ENCODE measurements around the gene WFDC10A. TPM values are rescaled to one million over a fixed set of nuclear protein-coding genes. Genes with fewer than 3 reads are reported as not detected.

The WFDC10A gene
- polyA plus RNA-seq, 2 of the 4 experiments (the other 2 are of a cell fraction): not detected

DNA sequence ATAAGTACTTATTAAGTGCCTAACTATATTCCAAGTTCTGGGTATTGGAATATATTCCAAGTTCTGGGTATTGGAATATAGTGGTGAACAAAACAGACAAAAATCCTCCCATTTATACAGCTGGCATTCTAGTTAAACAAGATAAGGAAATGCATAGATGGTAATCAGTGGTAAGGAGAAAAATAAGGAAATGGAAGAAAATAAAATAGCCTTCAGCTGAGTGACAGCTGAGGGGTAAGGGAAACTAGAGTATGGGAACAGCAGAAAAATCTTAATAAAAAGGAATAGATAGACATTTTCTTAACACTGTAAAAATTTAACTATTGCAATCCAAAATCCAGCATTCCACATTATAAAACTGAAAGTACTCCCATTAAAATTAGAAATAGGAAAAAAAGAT lies 17.2 kb upstream of the WFDC10A start (continued):
- TF ChIP-seq, protein P1, sequence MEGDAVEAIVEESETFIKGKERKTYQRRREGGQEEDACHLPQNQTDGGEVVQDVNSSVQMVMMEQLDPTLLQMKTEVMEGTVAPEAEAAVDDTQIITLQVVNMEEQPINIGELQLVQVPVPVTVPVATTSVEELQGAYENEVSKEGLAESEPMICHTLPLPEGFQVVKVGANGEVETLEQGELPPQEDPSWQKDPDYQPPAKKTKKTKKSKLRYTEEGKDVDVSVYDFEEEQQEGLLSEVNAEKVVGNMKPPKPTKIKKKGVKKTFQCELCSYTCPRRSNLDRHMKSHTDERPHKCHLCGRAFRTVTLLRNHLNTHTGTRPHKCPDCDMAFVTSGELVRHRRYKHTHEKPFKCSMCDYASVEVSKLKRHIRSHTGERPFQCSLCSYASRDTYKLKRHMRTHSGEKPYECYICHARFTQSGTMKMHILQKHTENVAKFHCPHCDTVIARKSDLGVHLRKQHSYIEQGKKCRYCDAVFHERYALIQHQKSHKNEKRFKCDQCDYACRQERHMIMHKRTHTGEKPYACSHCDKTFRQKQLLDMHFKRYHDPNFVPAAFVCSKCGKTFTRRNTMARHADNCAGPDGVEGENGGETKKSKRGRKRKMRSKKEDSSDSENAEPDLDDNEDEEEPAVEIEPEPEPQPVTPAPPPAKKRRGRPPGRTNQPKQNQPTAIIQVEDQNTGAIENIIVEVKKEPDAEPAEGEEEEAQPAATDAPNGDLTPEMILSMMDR (IDR thresholded peaks at IDR 0.05): no peak
- TF ChIP-seq, protein P2, sequence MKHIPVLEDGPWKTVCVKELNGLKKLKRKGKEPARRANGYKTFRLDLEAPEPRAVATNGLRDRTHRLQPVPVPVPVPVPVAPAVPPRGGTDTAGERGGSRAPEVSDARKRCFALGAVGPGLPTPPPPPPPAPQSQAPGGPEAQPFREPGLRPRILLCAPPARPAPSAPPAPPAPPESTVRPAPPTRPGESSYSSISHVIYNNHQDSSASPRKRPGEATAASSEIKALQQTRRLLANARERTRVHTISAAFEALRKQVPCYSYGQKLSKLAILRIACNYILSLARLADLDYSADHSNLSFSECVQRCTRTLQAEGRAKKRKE (CRISPR knock-in tag; IDR thresholded peaks at IDR 0.05; ENCODE audit: low read depth): no peak
- TF ChIP-seq CHD2 (IDR thresholded peaks at IDR 0.05; ENCODE audit: low read length, partially characterized antibody) (no peak), PHF8 (IDR thresholded peaks at IDR 0.05; ENCODE audit: borderline replicate concordance, low read depth) (no peak)

DNA sequence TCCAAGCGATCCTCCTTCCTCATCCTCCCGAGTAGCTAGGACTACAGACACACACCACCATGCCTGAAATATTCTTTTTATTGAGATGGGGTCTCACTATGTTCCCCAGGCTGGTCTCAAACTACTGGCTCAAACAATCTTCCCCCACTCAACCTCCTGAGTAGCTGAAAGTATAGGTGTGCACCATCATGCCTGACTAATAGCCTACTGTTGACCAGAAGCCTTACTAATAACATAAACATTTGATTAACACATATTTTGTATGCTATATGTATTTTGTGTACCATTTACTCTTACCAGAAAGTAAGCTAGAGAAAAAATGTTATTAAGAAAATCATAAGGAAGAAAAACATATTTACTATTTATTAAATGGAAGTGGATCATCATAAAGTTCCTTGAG lies 11.9 kb upstream of the WFDC10A start:
- POLR2A ChIA-PET: interaction anchor here (0.7 kb wide), 1 partner anchor 138 kb away, joined by 5 read pairs; no protein-coding TSS in a partner anchor
- ATAC-seq: no peak

DNA sequence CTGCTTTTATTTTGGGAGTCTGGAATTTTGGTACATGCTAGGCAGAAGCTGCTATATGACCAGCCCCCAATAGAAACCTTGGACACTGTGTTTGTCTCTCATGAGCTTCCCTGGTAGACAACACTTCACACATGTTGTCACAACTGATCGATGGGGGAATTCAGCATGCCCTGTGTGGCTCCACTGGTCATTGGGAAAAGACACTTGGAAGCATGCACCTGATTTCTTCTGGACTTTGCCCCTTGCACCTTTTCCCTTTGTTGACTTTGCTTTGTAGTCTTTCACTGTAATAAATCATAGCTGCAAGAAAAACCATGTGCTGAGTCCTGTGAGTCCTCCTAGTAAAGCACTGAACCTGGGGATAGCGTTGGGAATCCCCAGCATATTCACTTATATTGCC lies 7.9 kb upstream of the WFDC10A start:
- ChIA-PET POLR2A (no interaction called here), CTCF (no interaction called here)
- H3K9me3 ChIP-seq: no peaks in the 10 kb centered on the region; the same call in 2 of the 3 replicates
- ATAC-seq (no peak), FAIRE-seq (no peak), DNase-seq (ENCODE audit: low read depth in 1 of 2, low spot score in 1 of 2) (no peak)
- no peak overlapping the region for H3K4me2 ChIP-seq
- H3K4me3 ChIP-seq: no peak overlapping the region
- 2% methylated on average over 2 of the region's 2 CpGs for WGBS (ENCODE audit: missing lambda C conversion rate)
- no peaks in the 10 kb centered on the region for H3K4me1 ChIP-seq
- H3K27ac ChIP-seq: no peak overlapping the region
- TF ChIP-seq KDM1A (IDR thresholded peaks at IDR 0.05; ENCODE audit: low read depth) (no peak), CEBPB (IDR thresholded peaks at IDR 0.05) (no peak), SREBF2 (IDR thresholded peaks at IDR 0.05) (no peak), MYC (IDR thresholded peaks at IDR 0.05; ENCODE audit: borderline replicate concordance, low read length) (no peak), POLR2A (IDR thresholded peaks at IDR 0.05; ENCODE audit: low read length) (no peak), RAD21 (conservative IDR thresholded peaks at IDR 0.05 in 1 of 2, IDR thresholded peaks at IDR 0.05 in 1 of 2) (no peak), BHLHE40 (IDR thresholded peaks at IDR 0.05; ENCODE audit: low read depth, low read length) (no peak), KDM5A (IDR thresholded peaks at IDR 0.05) (no peak), HDAC2 (IDR thresholded peaks at IDR 0.05) (no peak), GATA3 (IDR thresholded peaks at IDR 0.05; ENCODE audit: borderline replicate concordance) (no peak), MAZ (IDR thresholded peaks at IDR 0.05; ENCODE audit: borderline replicate concordance, low read depth, low read length) (no peak), NFE2L2 (conservative IDR thresholded peaks at IDR 0.05; ENCODE audit: low read length) (no peak)
- TF ChIP-seq, protein P3, sequence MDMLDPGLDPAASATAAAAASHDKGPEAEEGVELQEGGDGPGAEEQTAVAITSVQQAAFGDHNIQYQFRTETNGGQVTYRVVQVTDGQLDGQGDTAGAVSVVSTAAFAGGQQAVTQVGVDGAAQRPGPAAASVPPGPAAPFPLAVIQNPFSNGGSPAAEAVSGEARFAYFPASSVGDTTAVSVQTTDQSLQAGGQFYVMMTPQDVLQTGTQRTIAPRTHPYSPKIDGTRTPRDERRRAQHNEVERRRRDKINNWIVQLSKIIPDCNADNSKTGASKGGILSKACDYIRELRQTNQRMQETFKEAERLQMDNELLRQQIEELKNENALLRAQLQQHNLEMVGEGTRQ (IDR thresholded peaks at IDR 0.05): no peak

More for the DNA sequence above, 11.9 kb upstream of the WFDC10A start:
- no peak for TF ChIP-seq NPAS2 (CRISPR knock-in tag; IDR thresholded peaks at IDR 0.05; ENCODE audit: borderline replicate concordance)
- TF ChIP-seq HDAC2 (IDR thresholded peaks at IDR 0.05): no peak
- TF ChIP-seq, protein P4, sequence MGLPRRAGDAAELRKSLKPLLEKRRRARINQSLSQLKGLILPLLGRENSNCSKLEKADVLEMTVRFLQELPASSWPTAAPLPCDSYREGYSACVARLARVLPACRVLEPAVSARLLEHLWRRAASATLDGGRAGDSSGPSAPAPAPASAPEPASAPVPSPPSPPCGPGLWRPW (IDR thresholded peaks at IDR 0.05): no peak
- TF ChIP-seq MAZ (IDR thresholded peaks at IDR 0.05; ENCODE audit: borderline replicate concordance, low read depth, low read length): no peak
- TF ChIP-seq, protein P5, sequence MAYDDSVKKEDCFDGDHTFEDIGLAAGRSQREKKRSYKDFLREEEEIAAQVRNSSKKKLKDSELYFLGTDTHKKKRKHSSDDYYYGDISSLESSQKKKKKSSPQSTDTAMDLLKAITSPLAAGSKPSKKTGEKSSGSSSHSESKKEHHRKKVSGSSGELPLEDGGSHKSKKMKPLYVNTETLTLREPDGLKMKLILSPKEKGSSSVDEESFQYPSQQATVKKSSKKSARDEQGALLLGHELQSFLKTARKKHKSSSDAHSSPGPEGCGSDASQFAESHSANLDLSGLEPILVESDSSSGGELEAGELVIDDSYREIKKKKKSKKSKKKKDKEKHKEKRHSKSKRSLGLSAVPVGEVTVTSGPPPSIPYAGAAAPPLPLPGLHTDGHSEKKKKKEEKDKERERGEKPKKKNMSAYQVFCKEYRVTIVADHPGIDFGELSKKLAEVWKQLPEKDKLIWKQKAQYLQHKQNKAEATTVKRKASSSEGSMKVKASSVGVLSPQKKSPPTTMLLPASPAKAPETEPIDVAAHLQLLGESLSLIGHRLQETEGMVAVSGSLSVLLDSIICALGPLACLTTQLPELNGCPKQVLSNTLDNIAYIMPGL (CRISPR knock-in tag; IDR thresholded peaks at IDR 0.05; ENCODE audit: borderline replicate concordance): no peak
- no peak for TF ChIP-seq POLR2A (IDR thresholded peaks at IDR 0.05; ENCODE audit: low read length)
- no peak for TF ChIP-seq CHD2 (IDR thresholded peaks at IDR 0.05; ENCODE audit: low read length, partially characterized antibody)
- no peak for TF ChIP-seq SMC3 (IDR thresholded peaks at IDR 0.05)
- TF ChIP-seq, protein P6, sequence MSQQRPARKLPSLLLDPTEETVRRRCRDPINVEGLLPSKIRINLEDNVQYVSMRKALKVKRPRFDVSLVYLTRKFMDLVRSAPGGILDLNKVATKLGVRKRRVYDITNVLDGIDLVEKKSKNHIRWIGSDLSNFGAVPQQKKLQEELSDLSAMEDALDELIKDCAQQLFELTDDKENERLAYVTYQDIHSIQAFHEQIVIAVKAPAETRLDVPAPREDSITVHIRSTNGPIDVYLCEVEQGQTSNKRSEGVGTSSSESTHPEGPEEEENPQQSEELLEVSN (IDR thresholded peaks at IDR 0.05; ENCODE audit: borderline replicate concordance, low read depth): no peak
- FAIRE-seq (no peak), DNase-seq (ENCODE audit: low read depth in 1 of 2, low spot score in 1 of 2) (no peak)
- Histone ChIP-seq H3K27ac (no peak overlapping the region), H3K9me3 (no peaks in the 10 kb centered on the region; the same call in 2 of the 3 replicates), H3K4me3 (no peak overlapping the region), H3K4me2 (no peak overlapping the region), H3K4me1 (no peaks in the 10 kb centered on the region)
- CTCF ChIA-PET: interaction anchor here (0.7 to 2.7 kb wide), 2 partner anchors 12 to 154 kb away, joined by 3 to 15 read pairs; partner anchors contain the start of genes WFDC10A and WFDC9
- 43% methylated on average over 2 of the region's 2 CpGs for WGBS (ENCODE audit: missing lambda C conversion rate)
